NB4 (cell line): ENCODE data around the gene NKAIN4.

Experiments
- CTCF ChIP-seq: IDR thresholded peaks from one replicate; pipeline ENCODE4 v1.5.1; 2012; ENCODE audit warnings: low read depth, low read length
- MAX ChIP-seq: IDR thresholded peaks from 2 replicates; pipeline ENCODE4 v1.6.1; 2011; ENCODE audit warnings: low read depth, low read length
- POLR2A ChIP-seq: IDR thresholded peaks from 2 replicates; pipeline ENCODE4 v1.6.1; 2011; ENCODE audit warnings: mild to moderate bottlenecking; ENCODE audit not compliant: insufficient read length; ENCODE audit errors: extremely low read depth

- no peak for TF ChIP-seq CTCF
- TF ChIP-seq POLR2A = no peak
- TF ChIP-seq MAX = no peak
These were observed 20.3 kb downstream of the NKAIN4 start for GRCh38 chr20:63233924-63234323.
